Activated CD4-positive, alpha-beta T cell treated with anti-CD3 and anti-CD28 coated beads, Interleukin-2, amount 50 U/mL, for 24 hours (primary cell): ENCODE data around the gene RABAC1.
"Not testable (repeated sequence)": the region's sequence is repeated elsewhere in the genome, so short reads cannot be mapped to it uniquely, and the experiment has no call there.

ENCODE experiments used
- DNase-seq, 2 donors: peaks; one replicate each; pipeline ENCODE4 v3.0.0-alpha.2; 2020; ENCODE audit warnings: low read depth in 1 of 2, low spot score in 1 of 2

RABAC1 gene

GRCh38 chr19:41917676-41918075 lies 41.4 kb downstream of the RABAC1 start:
- no peak for DNase-seq

DNA sequence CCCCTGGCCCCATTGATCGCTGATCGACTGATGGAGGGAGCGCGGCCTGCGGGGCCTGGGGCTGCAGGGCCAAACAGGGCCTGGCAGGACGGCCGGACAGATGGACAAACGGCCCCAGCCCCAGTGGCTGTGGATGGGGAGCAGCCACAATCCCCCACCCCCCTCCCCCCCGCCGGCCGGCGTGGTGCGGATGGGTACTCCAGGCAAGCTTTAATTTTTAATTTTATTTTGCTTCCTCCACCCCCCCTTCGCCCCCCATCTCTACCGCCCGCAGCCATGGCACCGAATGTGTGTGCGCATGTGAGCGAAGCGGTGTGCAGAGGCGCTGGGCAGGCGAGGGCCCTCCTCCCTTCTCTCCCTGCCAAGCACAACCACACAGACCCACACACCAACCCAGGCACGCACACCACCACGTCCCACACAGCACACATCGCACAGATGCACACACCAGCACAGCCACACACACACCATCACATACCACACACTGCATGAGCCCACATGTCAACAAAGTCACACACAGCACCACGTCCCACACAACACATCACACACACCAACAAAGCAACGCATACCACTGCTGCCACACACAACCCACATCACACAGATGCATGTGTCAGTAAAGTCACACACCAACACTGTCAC lies 43.2 kb downstream of the RABAC1 start:
- no peak for DNase-seq

DNA sequence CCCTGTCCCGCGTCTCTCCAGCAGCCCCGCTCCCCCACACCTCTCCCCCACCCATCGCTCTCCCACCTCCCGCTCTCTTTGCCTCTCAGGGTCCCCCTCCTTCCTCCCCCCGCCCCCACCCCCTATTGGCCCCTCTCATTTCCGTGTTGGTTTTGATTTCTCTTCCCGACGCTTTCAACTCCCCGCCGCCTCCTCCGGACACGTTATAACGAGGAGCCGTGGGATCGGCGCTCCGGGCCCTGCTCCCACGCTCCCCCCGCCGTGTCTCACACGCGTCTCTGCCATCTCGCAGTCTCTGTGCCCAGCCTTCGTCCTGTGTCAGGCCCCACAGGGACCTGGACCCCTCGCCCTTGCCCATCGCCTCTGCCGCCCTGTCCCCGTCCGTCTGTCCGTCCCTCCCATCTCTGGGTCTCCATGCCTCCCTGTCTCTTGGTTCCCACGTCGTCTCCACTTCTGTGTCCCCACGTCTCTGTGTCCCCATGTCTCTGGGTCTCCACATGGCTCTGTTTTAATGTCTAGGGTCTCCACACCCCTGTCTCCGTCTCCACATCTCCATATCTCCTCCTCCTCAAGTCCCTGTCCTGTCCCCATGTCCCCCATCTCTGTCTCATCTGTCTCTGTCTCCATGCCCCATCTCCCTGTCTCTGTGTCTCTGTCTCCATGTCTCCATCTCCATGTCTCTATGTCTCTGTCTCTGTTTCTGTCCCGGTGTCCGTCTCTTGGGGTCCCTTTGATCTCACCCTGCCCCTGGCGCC lies 43.9 kb downstream of the RABAC1 start:
- no peak for DNase-seq

DNA sequence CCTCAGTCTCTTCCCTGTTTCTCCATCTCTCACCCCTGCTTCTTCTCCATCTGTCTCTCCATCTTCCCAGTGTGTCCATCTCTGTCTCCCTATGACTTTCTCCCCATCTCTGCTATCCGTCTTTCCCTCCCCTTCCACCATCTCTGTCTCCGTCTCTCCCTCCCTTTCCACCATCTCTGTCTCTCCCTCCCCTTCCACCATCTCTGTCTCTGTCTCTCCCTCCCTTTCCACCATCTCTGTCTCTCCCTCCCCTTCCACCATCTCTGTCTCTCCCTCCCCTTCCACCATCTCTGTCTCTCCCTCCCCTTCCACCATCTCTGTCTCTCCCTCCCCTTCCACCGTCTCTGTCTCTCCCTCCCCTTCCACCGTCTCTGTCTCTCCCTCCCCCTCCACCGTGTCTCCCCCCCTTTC lies 44.7 kb downstream of the RABAC1 start:
- DNase-seq = not testable (repeated sequence)

GRCh38 chr19:41913538-41914423 lies 45.3 kb downstream of the RABAC1 start:
- no peak for DNase-seq

GRCh38 chr19:41912899-41913537 lies 46.1 kb downstream of the RABAC1 start:
- no peak for DNase-seq

DNA sequence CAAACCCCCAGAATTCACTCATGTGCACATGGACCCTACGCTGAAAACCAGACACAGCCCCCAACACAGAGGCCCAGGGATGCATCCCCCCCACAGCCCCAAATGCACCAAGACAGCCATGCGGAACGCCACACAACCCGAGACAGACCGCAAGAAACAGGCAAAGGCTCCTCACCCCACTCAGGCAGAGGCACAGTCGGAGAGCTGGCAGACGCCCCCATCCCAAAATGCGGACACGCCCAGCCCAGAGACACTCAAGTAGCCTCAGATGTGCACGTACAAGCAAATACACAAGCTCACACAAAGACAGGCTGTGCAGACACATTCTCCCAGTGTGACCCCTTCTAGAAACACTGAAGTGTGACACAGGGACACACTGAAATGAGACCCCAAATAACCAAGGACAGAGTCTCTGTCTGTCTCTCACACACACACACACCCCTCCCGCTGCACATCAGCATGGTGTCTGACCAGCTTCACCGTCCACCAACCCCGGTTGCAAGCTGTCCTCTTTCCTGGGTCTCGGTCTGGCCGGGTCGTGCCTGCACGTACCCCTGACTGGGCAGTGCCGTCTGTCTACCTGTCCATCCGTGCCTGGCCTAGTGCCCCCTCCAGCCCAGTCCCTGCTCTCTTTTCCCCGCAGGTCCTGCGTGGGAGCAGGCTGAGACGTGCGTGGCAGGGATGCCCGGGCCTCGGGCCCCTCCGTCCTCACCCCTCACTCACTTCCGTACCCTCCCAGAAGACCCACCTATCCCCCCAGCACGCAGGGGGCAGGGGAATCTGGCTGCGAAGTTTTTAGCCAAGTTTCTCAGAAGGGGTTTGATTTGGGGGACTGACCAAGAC lies 47.0 kb downstream of the RABAC1 start:
- DNase-seq = no peak

GRCh38 chr19:41910992-41911888 lies 47.9 kb downstream of the RABAC1 start:
- DNase-seq = no peak

DNA sequence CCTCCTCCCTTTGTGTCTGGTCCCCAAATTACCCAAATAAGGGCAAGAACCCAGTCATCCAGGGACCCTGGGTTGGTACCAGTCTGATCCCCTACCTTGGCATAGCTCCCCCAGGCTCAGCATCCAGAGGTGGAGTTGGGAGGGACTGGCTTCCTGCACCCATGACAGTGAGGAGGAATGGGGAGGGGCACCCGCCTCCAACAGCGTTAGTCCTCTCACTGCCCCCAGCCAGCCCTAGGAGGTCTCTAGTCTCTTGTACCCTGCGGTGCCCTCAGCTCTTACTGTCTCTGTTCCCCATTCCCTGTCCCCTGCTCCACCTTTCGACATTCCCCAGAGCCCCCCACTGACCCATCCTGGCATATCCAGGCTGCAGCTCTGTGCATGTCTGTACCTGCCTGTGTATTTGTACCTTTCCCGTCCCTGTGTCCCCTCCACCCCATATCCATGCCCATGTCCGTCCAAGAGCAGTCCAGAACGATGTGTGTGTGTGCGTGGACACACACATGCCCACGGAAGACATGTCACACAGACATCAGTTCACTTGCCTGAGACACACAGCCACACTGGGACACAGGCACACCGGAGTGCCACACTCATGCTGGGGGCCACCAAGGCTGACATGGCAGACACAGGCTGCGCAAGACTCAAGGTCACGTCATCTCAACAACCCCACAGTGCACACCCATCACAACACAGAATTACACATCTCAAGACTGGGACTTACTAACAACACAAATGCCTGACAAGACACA lies 48.7 kb downstream of the RABAC1 start:
- no peak for DNase-seq

GRCh38 chr19:41909706-41910105 lies 49.4 kb downstream of the RABAC1 start:
- DNase-seq = no peak

DNA sequence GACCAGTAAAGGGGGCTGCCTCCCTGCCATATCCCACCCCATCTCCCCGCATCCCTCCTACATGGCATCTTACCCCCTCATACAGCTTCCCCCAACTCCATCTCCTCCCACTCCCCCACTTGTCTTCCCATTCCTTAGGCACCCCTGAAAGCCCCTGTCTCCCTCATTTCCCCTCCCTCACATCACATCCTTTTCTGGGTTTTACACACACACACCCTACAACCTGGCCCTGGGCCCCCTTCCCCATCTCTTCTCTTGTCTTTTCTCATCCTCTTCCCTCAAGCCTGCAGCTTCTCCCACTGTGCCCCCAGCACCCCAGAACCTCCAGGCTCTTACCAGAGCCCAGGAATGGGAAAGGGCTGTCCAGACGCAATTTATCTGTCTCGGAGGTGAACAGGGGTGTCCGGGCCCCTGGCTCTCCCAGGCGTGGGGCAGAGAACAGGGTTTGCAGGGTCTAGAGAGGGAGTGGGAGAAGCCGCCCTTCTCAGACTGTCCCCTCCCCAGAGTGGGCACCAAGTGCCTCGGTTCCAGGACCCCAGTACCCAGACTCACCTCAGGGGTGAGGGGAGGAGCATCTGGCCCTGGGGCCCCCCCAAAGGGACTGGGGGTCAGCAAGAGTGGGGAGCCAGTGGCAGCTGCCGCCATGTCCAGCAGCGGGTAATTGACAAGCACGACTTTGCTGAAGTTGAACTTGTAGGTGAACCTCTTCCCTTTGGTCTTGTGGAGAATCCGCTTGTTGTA lies 50.2 kb downstream of the RABAC1 start:
- DNase-seq = no peak

GRCh38 chr19:41907994-41908615 lies 51.0 kb downstream of the RABAC1 start:
- DNase-seq = no peak

DNA sequence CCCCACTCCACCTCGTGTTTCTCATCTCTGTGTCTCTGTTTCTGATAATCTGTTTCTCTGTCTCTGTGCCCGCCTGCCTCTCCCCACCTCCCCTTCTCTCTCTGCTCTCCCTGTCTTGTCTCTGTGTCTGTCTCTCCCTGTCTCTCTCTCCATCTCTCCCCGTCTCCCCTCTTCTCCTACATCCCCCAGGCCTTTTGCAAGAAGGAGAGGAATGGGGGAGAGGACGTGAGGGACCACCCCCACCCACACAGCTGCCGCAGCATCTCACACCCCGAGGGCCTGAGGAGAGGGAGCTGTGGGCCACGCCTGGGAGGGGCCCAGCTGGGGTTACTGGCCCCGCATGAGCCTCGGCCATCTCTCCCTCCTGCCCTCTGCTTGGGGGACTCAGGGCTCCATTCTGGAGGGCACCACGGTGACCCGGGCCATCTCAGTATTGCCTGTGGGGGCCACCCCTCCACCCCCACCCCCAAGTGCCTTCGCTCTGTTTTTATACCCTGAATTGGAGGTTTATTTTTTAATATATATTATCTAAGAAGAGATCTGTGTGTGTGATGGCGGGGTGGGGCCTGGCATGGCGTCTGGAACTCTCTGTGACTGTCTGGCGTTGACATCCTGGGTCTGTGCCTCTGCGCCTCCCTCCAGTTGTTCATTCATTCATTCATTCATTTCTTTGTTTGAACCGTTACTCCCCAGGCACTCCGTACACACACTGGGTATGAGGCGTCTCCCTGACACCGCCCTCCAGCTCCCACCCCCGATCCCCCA lies 52.0 kb downstream of the RABAC1 start:
- no peak for DNase-seq
